NT2/D1 (cell line): ENCODE measurements around the gene PAK1.

Experiments used
- SUZ12 ChIP-seq: IDR thresholded peaks from 2 replicates; pipeline ENCODE4 v1.6.1; 2011; ENCODE audit not compliant: insufficient read length, insufficient read depth; ENCODE audit errors: extremely low read depth
- YY1 ChIP-seq: IDR thresholded peaks from 2 replicates; pipeline ENCODE4 v1.6.1; 2011; ENCODE audit not compliant: insufficient read length, insufficient read depth
- ZNF274 ChIP-seq: IDR thresholded peaks from 2 replicates; pipeline ENCODE4 v1.6.1; 2011; ENCODE audit warnings: mild to moderate bottlenecking, low read depth, low read length

- TF ChIP-seq ZNF274 (no peak), YY1 (no peak), SUZ12 (no peak)
These were observed 86.2 kb downstream of the PAK1 start for GRCh38 chr11:77387701-77388100.
